Natural killer cell (primary cell): ENCODE results near the gene C12orf75. TPM values are rescaled to one million over a fixed set of nuclear protein-coding genes. Genes with fewer than 3 reads are reported as not detected.

Experiments used
- ATAC-seq, 3 donors: fragments of 150-1000 bp in 2 of 3; fragments of 200-7000 bp in 1 of 3; cut with Tn5 transposase; 1 replicate in 1 of 3; 2 replicates in 2 of 3; pipeline ENCODE4 v1.10.0; 2021; ENCODE audit warnings: mild to moderate bottlenecking in 2 of 3, moderate library complexity in 2 of 3
- DNase-seq, 2 donors: peaks; one replicate each; pipeline versions ENCODE4 v3.0.0 to v3.0.0-alpha.2; 2013 to 2021; ENCODE audit warnings: mixed read lengths in 1 of 2
- H3K27ac ChIP-seq: one replicate; pipeline ENCODE4 v1.5.1; 2013; ENCODE audit warnings: mild to moderate bottlenecking, low read length
- H3K27me3 ChIP-seq: one replicate; pipeline ENCODE4 v1.6.1; 2013; ENCODE audit warnings: low read length; ENCODE audit not compliant: control insufficient read depth, insufficient read depth
- H3K36me3 ChIP-seq: one replicate; pipeline ENCODE4 v1.6.1; 2013; ENCODE audit warnings: low read length; ENCODE audit not compliant: control insufficient read depth, insufficient read depth
- H3K4me1 ChIP-seq: one replicate; pipeline ENCODE4 v1.6.1; 2013; ENCODE audit warnings: low read length; ENCODE audit not compliant: control insufficient read depth, insufficient read depth
- H3K4me3 ChIP-seq: one replicate; pipeline ENCODE4 v1.5.1; 2013; ENCODE audit warnings: low read length
- H3K9me3 ChIP-seq: one replicate; pipeline ENCODE4 v1.6.1; 2013; ENCODE audit warnings: low read length; ENCODE audit not compliant: control insufficient read depth, insufficient read depth
- H3K27ac Mint-ChIP-seq, 2 donors: one replicate each; pipeline ENCODE4 v1.8.0; 2022; ENCODE audit warnings: mild to moderate bottlenecking in 2 of 2, mixed read lengths in 2 of 2, moderate library complexity in 1 of 2
- H3K27me3 Mint-ChIP-seq, 2 donors: one replicate each; pipeline ENCODE4 v1.8.0; 2022; ENCODE audit warnings: low read depth in 2 of 2, mixed read lengths in 2 of 2
- H3K36me3 Mint-ChIP-seq: one replicate; pipeline ENCODE4 v1.8.0; 2022; ENCODE audit warnings: mixed read lengths
- H3K4me1 Mint-ChIP-seq, 2 donors: one replicate each; pipeline ENCODE4 v1.8.0; 2022; ENCODE audit warnings: mixed read lengths in 2 of 2
- H3K4me3 Mint-ChIP-seq: one replicate; pipeline ENCODE4 v1.8.0; 2022; ENCODE audit warnings: mild to moderate bottlenecking, moderate library complexity, mixed read lengths
- H3K9me3 Mint-ChIP-seq, 2 donors: one replicate each; pipeline ENCODE4 v1.8.0; 2022; ENCODE audit warnings: mixed read lengths in 2 of 2
- WGBS: methylation state at CpG from one replicate; pipeline ENCODE4 v1.1.7; 2013; ENCODE audit warnings: missing lambda C conversion rate; ENCODE audit not compliant: insufficient coverage; 5-methylcytosine and 5-hydroxymethylcytosine counted together
- intact Hi-C: fragments of 100-400 bp; cut with micrococcal nuclease; formaldehyde crosslinking; loops from one replicate; pipeline ENCODE4 v1.14.2; 2022
- total RNA-seq, 4 donors: library from RNA; stranded (reverse); fragments of 120-200 nt in 1 of 4; gene quantifications; one replicate each; pipeline versions ENCODE4 v1.2.3 to v1.2.4, GENCODE V29; 2013 to 2022
- TF ChIP-seq, protein P1 (sequence below): fragments of 200-600 bp; IDR thresholded peaks from one replicate; pipeline ENCODE4 v1.8.0; 2022; ENCODE audit warnings: antibody characterized with exemption

The C12orf75 gene
- total RNA-seq, 3 donors from 2014 or later (not counting 1 experiment from before 2014, with no cell fraction given): 121 to 131 (median 128) TPM

DNA sequence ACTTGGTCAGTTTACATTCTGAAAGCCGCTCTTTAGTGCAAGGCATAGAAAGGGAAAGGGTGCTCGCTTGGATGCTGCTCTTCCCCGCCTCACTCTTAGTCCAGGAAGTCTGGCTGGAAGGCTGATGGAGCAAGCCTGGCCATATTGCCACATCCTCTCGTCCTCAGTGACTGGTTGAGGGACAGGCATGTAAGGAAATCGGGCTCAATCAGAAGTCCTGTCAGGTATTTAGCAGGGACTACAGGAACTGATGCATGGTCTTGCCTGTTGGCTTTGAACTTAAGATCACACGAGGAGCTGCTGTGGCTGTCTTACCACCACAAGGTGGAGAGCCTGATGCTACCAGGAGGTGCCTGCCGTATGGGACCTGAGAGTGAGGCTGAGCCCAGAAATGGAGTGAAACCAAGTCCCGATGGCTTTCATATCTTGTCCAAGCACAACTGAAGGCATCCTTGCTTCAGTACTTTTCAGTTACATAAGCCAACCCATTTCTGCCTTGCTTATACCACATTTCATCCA, 10.7 kb upstream of the C12orf75 start:
- no peaks in the 10 kb centered on the region for H3K9me3 ChIP-seq
- Mint-ChIP-seq H3K9me3 (no peaks in the 10 kb centered on the region), H3K27ac (peak overlapping the region in 1 of 2 donors; percentile 30), H3K27me3 (peaks cover 0 to 3% of the 10 kb centered on the region in 2 donors), H3K36me3 (no peaks in the 10 kb centered on the region), H3K4me3 (no peak overlapping the region), H3K4me1 (peaks cover 39 to 42% of the 10 kb centered on the region in 2 donors)
- H3K36me3 ChIP-seq: no peaks in the 10 kb centered on the region
- DNase-seq (peak in 1 of 2 donors; percentile 64), ATAC-seq (peak in 2 of 3 donors; percentile 54 to 65)
- H3K4me1 ChIP-seq: no peaks in the 10 kb centered on the region
- no peak overlapping the region for H3K27ac ChIP-seq
- TF ChIP-seq, protein P1, sequence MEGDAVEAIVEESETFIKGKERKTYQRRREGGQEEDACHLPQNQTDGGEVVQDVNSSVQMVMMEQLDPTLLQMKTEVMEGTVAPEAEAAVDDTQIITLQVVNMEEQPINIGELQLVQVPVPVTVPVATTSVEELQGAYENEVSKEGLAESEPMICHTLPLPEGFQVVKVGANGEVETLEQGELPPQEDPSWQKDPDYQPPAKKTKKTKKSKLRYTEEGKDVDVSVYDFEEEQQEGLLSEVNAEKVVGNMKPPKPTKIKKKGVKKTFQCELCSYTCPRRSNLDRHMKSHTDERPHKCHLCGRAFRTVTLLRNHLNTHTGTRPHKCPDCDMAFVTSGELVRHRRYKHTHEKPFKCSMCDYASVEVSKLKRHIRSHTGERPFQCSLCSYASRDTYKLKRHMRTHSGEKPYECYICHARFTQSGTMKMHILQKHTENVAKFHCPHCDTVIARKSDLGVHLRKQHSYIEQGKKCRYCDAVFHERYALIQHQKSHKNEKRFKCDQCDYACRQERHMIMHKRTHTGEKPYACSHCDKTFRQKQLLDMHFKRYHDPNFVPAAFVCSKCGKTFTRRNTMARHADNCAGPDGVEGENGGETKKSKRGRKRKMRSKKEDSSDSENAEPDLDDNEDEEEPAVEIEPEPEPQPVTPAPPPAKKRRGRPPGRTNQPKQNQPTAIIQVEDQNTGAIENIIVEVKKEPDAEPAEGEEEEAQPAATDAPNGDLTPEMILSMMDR: no peak
- intact Hi-C loops: loop anchor here (2.0 kb wide), 1 partner anchor 63 kb away; no protein-coding TSS in a partner anchor
- no peak overlapping the region for H3K4me3 ChIP-seq
- no peaks in the 10 kb centered on the region for H3K27me3 ChIP-seq
- WGBS: 76% methylated on average over 8 of the region's 8 CpGs

DNA sequence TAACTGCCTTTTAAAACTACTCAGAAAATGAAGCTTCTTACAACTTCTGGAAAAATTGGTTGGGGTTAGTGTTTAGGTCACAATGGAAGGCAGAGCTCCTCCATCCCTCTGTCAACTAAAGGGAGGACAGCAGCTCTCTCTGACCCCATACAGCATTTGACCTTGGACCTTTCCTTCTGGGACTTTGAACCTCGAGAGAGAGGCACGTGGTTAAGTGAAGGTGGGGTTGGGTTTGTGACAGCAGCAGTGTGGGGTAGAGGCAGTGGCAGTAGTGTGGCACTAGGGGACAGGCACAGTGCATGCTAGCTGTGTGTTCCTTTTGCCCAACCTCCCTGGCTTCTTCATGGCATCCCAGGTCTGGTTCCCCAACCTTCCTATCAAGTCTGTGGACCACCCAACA, 9.4 kb upstream of the C12orf75 start:
- peak in 1 of 2 donors; percentile 36 for DNase-seq
- H3K4me1 Mint-ChIP-seq: peaks cover 48 to 53% of the 10 kb centered on the region in 2 donors
- TF ChIP-seq, protein P1: no peak
- H3K27me3 Mint-ChIP-seq: peaks cover 0 to 3% of the 10 kb centered on the region in 2 donors
- no peak overlapping the region for H3K4me3 Mint-ChIP-seq
- ATAC-seq: peak in 2 of 3 donors; percentile 51 to 65
- no peak overlapping the region for H3K27ac Mint-ChIP-seq
- H3K27me3 ChIP-seq: no peaks in the 10 kb centered on the region
- H3K9me3 Mint-ChIP-seq: no peaks in the 10 kb centered on the region
- H3K36me3 Mint-ChIP-seq: no peaks in the 10 kb centered on the region
- WGBS: 21% methylated on average over 2 of the region's 2 CpGs
- H3K4me1 ChIP-seq: peaks cover under 1% of the 10 kb centered on the region
- intact Hi-C loops: loop anchor here (2.0 kb wide), 1 partner anchor 62 kb away; no protein-coding TSS in a partner anchor
- H3K4me3 ChIP-seq: no peak overlapping the region
- H3K36me3 ChIP-seq: no peaks in the 10 kb centered on the region
- no peak overlapping the region for H3K27ac ChIP-seq
- no peaks in the 10 kb centered on the region for H3K9me3 ChIP-seq

DNA sequence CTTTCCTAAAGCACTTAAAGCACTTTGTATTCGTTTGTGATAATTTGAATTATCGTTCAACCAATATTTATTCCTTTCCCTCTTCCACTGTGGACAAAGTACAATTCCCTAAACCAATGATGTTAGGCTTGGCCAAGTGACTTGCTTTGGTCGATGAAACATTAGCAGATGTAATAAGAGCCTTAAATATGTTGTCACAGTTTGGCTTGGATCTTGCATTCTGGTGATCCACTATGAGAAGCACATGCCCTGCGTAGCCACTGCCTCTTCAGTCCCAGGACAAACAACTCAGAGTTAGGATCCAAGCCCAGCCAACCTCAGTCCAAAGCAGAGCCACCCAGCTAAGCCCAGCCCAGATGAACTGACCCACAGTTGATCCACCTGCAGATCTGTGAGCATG, 8.4 kb upstream of the C12orf75 start:
- ATAC-seq (no peak), DNase-seq (no peak)
- H3K4me1 Mint-ChIP-seq: peaks cover 57 to 62% of the 10 kb centered on the region in 2 donors
- no peak overlapping the region for H3K27ac ChIP-seq
- H3K4me1 ChIP-seq: peaks cover 8% of the 10 kb centered on the region
- no peaks in the 10 kb centered on the region for H3K9me3 Mint-ChIP-seq
- H3K4me3 Mint-ChIP-seq: no peak overlapping the region
- intact Hi-C loops: no loop called here
- H3K9me3 ChIP-seq: no peaks in the 10 kb centered on the region
- no peaks in the 10 kb centered on the region for H3K36me3 Mint-ChIP-seq
- H3K4me3 ChIP-seq: no peak overlapping the region
- no peaks in the 10 kb centered on the region for H3K27me3 ChIP-seq
- H3K27me3 Mint-ChIP-seq: no peaks in the 10 kb centered on the region
- H3K36me3 ChIP-seq: no peaks in the 10 kb centered on the region
- peak overlapping the region in 1 of 2 donors; percentile 25 for H3K27ac Mint-ChIP-seq
- WGBS: 96% methylated on average over 4 of the region's 4 CpGs
- TF ChIP-seq, protein P1: no peak

DNA sequence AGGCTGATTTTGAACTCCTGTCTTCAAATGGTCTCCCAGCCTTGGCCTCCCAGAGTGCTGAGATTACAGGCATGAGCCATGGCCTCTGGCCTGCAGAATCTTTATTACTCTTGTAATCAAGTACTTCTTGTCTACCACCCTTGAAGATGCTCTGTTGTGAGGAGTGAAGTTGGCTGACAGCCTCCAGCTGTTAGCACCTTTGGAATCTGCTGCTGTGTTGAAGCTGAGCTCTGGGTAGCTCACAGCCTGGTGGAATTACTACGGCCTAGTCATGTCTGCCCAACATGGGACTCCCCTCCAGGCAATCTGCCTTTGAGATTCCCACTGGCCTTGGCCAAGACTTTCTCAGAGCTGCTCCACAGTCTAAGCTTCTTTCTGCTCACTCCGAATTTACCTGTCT, 5.8 kb upstream of the C12orf75 start:
- Mint-ChIP-seq H3K27ac (peak overlapping the region; percentile 88 to 96), H3K4me1 (peaks cover 79 to 80% of the 10 kb centered on the region in 2 donors), H3K9me3 (no peaks in the 10 kb centered on the region), H3K36me3 (no peaks in the 10 kb centered on the region), H3K27me3 (no peaks in the 10 kb centered on the region), H3K4me3 (no peak overlapping the region)
- H3K27me3 ChIP-seq: no peaks in the 10 kb centered on the region
- no peaks in the 10 kb centered on the region for H3K36me3 ChIP-seq
- ATAC-seq (no peak), DNase-seq (no peak)
- H3K27ac ChIP-seq: no peak overlapping the region
- H3K9me3 ChIP-seq: no peaks in the 10 kb centered on the region
- intact Hi-C loops: no loop called here
- TF ChIP-seq, protein P1: no peak
- H3K4me3 ChIP-seq: no peak overlapping the region
- WGBS: 97% methylated on average over 2 of the region's 2 CpGs
- H3K4me1 ChIP-seq: peaks cover 26% of the 10 kb centered on the region
